Neural cell (in vitro differentiated cells): ENCODE results near the gene ZNF619.

ENCODE experiments used
- CTCF ChIP-seq: fragments of 450-650 bp; IDR thresholded peaks from 2 replicates; pipeline ENCODE4 v1.5.1; 2014; ENCODE audit warnings: antibody characterized with exemption, mild to moderate bottlenecking, moderate library complexity; ENCODE audit not compliant: poor library complexity, severe bottlenecking
- EZH2 ChIP-seq: fragments of 200-600, 300-800 bp; shearing (Covaris generic), sonication (generic); IDR thresholded peaks from 2 replicates; pipeline ENCODE4 v1.6.1; 2014; ENCODE audit warnings: antibody characterized with exemption, low read length, borderline replicate concordance, mild to moderate bottlenecking; ENCODE audit not compliant: insufficient read depth, poor library complexity, severe bottlenecking
- POLR2AphosphoS5 ChIP-seq: IDR thresholded peaks from 2 replicates; pipeline ENCODE4 v1.6.1; 2012
- REST ChIP-seq: IDR thresholded peaks from 2 replicates; pipeline ENCODE4 v1.6.1; 2012; ENCODE audit warnings: borderline replicate concordance
- SMC3 ChIP-seq: fragments of 450-650 bp; conservative IDR thresholded peaks from 2 replicates; pipeline ENCODE4 v1.6.1; 2014; ENCODE audit warnings: antibody characterized with exemption, mild to moderate bottlenecking, moderate library complexity; ENCODE audit not compliant: poor library complexity

- TF ChIP-seq SMC3 (no peak), REST (no peak), CTCF (no peak), EZH2 (no peak), POLR2AphosphoS5 (no peak)
Observed at GRCh38 chr3:40465456-40465855, 11.5 kb upstream of the ZNF619 start.
